GM10266 (cell line): ENCODE data around the gene UGT1A4.

Experiments used
- DNase-seq: peaks from one replicate; pipeline ENCODE4 v3.0.0; 2012; ENCODE audit errors: extremely low spot score
- TF ChIP-seq, protein P1 (sequence below): IDR thresholded peaks from 2 replicates; pipeline ENCODE4 v1.5.1; 2012; ENCODE audit warnings: mild to moderate bottlenecking, low read depth; ENCODE audit not compliant: control insufficient read depth, insufficient read depth; ENCODE audit errors: missing control alignments

Gene UGT1A4

DNA sequence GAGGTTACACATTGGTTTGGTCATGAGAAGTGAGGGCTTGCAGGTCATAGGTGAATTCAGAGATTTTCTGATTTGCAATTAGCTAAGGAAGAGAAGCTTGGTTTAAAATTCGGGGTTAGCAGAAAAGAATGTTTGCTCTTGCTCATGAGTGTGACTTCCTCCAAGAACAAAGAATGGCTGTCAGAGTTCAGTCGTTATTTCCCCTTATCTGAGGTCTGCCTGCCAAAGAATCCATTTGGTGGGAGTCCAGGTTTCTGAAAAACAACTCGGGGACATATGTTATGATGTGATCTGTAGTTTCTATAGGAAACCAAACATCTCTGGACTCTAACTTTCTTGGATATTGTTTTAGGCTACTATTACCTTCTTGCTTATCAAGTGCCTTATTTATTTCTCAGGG lies 29.0 kb upstream of the UGT1A4 start:
- DNase-seq: no peak
- TF ChIP-seq, protein P1, sequence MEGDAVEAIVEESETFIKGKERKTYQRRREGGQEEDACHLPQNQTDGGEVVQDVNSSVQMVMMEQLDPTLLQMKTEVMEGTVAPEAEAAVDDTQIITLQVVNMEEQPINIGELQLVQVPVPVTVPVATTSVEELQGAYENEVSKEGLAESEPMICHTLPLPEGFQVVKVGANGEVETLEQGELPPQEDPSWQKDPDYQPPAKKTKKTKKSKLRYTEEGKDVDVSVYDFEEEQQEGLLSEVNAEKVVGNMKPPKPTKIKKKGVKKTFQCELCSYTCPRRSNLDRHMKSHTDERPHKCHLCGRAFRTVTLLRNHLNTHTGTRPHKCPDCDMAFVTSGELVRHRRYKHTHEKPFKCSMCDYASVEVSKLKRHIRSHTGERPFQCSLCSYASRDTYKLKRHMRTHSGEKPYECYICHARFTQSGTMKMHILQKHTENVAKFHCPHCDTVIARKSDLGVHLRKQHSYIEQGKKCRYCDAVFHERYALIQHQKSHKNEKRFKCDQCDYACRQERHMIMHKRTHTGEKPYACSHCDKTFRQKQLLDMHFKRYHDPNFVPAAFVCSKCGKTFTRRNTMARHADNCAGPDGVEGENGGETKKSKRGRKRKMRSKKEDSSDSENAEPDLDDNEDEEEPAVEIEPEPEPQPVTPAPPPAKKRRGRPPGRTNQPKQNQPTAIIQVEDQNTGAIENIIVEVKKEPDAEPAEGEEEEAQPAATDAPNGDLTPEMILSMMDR: no peak

DNA sequence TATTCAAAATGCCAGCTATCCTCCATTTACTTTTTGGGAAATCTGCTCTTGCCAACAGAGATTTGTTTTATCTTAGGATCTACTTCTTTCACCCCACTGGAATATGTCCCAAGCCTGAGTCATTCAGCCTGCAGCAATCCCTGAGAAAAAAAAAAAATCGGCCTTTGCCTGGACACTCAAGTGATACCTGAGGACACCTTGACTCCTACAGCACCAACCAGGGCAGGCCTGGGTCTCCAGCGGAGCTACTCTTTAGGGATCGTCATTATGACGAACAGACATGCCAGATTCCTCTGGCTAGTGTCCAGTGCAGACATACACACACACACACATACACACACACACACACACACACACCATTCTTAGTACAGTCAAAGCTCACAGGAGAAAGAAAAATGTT lies 28.1 kb upstream of the UGT1A4 start:
- no peak for DNase-seq
- TF ChIP-seq, protein P1: no peak

DNA sequence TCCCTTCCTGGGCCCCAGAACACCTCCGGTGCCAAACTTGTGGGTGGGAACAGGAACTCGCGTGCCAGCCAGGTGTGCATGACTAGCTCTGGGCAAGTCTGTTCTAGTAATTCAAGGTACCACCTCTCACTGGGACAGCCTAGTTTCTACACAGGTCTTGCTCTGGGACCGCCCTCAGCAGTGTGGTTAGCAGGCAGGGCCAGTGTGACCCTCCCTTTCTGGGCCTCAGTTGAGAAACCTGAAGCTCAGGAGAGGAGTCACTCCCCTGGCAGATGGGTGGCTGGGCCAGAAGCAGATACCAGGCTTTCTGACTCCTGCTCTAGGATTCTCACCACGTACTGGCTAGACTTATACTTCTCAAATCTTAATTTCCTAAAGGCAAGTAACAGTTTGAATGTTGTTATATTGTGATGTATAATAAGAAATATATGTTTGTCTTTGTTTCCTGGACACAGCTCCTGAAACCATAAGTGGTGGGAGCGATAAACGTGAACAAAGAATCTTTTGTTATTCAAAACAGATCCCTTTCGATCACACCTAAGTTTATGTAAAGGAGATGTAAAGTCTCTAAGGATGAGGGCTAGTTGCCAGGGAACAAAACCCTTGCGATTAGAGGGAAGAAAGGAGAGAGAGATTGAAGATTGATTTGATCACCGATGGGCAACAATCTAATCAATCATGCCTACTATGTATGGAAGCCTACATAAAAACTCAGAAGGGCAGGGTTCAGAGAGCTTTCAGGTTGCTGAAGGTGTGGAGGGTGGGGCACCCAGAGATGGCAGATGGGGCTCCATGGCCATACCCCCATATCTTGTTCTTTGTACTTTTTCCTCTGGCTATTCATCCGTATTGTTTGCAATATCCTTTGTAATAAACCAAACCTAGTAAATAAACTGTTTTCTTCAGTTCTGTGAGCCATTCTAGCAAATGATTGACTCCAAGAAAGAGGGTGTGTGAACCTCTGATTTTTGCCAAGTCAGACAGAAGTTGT lies 26.8 kb upstream of the UGT1A4 start:
- TF ChIP-seq, protein P1: no peak

DNA sequence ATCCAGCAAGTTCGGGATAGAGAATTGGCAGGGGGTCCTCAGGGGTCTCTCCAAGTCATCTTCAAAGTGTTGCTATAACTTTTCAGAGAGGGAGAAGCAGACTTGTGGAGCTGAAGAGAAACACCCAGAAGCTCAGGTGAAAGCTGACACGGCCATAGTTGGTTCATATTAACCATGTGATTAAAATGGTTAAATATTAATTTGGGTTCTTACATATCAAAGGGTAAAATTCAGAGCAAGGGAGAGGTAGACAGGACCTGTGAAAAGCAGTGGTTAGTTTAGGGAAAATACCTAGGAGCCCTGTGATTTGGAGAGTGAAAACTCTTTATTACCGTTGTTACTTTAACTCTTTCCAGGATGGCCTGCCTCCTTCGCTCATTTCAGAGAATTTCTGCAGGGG lies 25.9 kb upstream of the UGT1A4 start, which contains the start of gene UGT1A6:
UGT1A6 (plus strand) TSS at position 243 of the 400 bp plus-strand sequence; CDS start at position 358, 115 bp downstream.
- no peak for DNase-seq
- TF ChIP-seq, protein P1: no peak

More for the DNA sequence above, 26.8 kb upstream of the UGT1A4 start:
- no peak for DNase-seq

DNA sequence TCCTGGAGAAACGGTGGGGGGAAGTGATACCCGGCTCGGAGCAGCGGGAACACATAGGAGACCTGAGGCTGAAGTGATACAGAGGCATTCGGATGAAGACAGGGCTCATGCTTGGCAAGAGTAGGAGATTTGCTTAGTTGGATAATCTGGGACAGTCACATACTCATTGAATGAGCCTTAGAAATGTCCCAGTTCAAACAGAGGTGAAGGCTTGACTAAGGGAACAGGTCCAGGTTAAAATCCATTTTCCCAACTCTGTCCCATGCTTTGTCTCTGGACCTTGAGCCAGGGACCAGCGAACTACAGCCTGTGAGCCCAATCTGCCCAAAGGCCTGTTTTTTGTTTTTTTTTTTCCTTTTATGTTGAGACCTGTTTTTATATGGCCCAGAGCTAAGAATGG lies 24.6 kb upstream of the UGT1A4 start:
- DNase-seq: no peak
- TF ChIP-seq, protein P1: no peak

DNA sequence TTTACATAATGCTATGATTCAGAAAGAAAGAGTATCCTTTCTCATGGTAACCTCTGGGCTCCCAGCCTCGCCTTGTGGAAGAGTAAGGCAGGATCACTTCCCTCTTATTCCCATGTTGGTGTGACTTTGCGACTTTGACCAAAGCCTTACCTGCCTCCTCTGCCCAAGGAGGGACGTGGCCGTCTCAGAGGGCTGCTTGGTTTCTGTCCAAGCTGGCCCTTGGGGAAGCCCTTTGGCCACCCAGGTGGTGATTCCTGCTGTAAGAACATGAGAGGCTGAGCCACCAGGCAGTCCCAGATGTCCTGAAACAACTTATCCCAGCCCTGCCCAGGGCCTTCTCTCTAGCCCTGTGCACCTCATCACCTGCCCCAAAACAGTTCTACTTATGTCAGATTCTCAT lies 19.8 kb upstream of the UGT1A4 start:
- TF ChIP-seq, protein P1: no peak
- DNase-seq: no peak
